Activated CD4-positive, alpha-beta T cell treated with anti-CD3 and anti-CD28 coated beads, Interleukin-2, amount 50 U/mL, for 24 hours (primary cell): ENCODE data around the gene SLC35B1.
"Not testable (repeated sequence)": the region's sequence is repeated elsewhere in the genome, so short reads cannot be mapped to it uniquely, and the experiment has no call there.

Experiments
- DNase-seq, 2 donors: peaks; one replicate each; pipeline ENCODE4 v3.0.0-alpha.2; 2020; ENCODE audit warnings: low read depth in 1 of 2, low spot score in 1 of 2

Gene SLC35B1

GRCh38 chr17:49673679-49674078 is 34.1 kb downstream of the SLC35B1 start:
- DNase-seq: not testable (repeated sequence)

DNA sequence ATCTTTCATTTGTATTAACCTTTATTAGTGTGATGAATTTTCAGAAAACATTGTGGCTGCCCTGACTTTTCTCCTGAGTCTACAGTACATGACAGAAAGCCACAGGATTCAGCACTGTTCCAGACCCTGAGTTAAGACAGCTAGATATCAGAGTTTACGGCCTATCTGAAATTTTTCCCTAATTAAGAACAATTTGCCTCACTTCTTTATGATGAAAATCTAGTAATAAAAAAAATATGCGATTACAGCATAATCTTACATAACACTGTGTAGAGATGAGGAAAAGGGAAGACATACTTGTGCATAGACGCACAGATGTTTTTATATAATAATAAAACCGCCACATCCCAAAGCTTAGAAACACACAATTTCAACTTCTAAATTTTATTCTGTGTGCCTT is 37.1 kb downstream of the SLC35B1 start:
- DNase-seq: no peak

- DNase-seq: no peak
These were observed 37.8 kb downstream of the SLC35B1 start for GRCh38 chr17:49670002-49670401.

DNA sequence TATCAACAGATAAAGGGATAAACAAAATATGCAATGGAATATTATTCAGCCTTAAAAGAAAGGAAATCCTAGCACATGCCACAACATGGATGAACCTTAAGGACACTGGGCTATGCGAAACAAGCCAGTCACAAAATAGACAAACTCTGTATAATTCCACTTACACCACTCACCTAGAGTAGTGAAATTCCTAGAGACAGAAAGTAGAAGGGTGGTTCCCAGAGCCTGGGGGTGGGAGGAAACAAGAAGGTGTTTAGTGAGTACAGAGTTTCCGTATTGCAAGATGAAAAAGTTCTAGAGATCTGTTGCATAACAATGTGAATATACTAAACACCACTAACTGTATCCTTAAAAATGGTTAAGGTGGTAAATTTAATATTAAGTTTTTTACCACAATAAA is 39.9 kb downstream of the SLC35B1 start:
- no peak for DNase-seq

DNA sequence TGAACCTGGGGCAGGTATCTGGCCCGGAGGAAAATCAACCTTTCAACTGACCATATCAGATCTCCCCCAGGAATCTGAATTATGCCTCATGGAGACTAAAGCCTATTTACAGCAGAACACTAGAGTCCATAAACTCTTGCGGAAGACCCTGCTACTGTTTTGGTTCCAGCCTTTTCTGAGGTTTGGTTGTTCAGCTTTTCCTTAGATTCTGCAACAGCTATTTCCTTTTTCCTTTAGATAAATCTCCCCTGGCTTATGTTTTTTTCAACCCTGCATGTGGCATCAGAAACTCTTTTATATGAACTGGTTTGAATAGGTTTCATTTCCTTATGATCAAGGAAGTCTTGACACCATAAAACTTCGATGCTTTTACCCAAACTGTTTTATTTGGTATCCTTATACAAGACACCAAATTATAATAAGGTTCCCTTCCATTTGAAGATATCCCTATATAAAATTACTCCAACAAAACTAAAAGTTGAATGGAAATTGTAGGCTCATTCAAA is 43.0 kb downstream of the SLC35B1 start:
- DNase-seq: no peak

DNA sequence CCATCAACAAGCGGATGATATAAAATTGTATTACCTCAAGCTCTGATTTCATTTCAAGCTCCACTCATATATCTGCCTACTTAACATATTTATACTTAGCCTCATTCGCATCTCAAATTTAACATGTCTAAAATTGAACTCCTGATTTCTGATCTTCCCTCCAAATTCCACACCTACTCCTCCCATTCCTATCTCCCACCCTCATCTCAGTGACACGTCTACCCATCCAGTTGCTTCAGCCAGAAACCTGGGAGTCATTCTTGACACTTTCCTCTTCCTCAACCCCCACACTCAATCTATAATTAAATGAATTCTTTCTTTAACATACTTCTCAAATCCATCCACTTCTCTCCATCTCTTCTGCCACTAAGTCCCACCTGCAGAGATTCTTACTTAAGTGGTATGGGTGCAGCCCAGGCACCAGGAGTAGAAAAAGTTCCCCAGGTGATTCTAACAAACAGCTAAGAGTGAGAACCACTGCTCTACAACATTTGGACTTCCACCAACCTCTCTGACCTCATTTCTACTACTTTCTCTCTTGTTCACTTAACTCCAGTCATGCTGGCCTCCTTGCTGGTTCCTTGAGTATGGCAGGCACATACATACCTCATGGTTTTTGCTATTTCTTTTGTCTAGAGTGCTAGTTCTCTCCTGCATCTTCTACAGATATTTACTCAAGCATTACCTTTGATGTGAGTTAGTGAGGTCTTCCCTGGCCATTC is 47.9 kb downstream of the SLC35B1 start:
- DNase-seq: no peak

GRCh38 chr17:49656247-49656646 is 51.5 kb downstream of the SLC35B1 start:
- DNase-seq: no peak
